A549 (cell line): ENCODE data around the gene ST3GAL5.

Experiments used
- BHLHE40 ChIP-seq: IDR thresholded peaks from 2 replicates; pipeline ENCODE4 v1.6.1; 2012; ENCODE audit warnings: low read depth, low read length, inconsistent platforms
- CBX8 ChIP-seq: fragments of 200-600 bp; sonication (generic); IDR thresholded peaks from 2 replicates; pipeline ENCODE4 v1.6.1; 2016
- CTCF ChIP-seq: fragments of >200 bp; sonication (Bioruptor Twin); formaldehyde crosslinking; IDR thresholded peaks from 3 replicates; pipeline ENCODE4 v1.5.1; 2016
- EP300 ChIP-seq, 2 experiments: fragments of >200 bp; sonication (Bioruptor Twin); formaldehyde crosslinking; IDR thresholded peaks; 2 replicates in 1 of 2; 3 replicates in 1 of 2; pipeline ENCODE4 v1.6.1; 2016 to 2017
- GATA3 ChIP-seq: IDR thresholded peaks from 2 replicates; pipeline ENCODE4 v1.6.1; 2012; ENCODE audit warnings: borderline replicate concordance
- MAFK ChIP-seq: fragments of 450-650 bp; IDR thresholded peaks from 2 replicates; pipeline ENCODE4 v1.6.1; 2014; ENCODE audit not compliant: partially characterized antibody
- MAX ChIP-seq: IDR thresholded peaks from 2 replicates; pipeline ENCODE4 v1.6.1; 2012
- NR3C1 ChIP-seq: fragments of >200 bp; sonication (Bioruptor Twin); formaldehyde crosslinking; IDR thresholded peaks from 3 replicates; pipeline ENCODE4 v1.6.1; 2017
- PHF8 ChIP-seq: fragments of 200-600 bp; sonication (generic); IDR thresholded peaks from 2 replicates; pipeline ENCODE4 v1.6.1; 2016; ENCODE audit warnings: low read depth, mild to moderate bottlenecking, antibody characterized with exemption, moderate library complexity, borderline replicate concordance
- POLR2A ChIP-seq: IDR thresholded peaks from 2 replicates; pipeline ENCODE4 v1.6.1; 2012; ENCODE audit warnings: mild to moderate bottlenecking, low read length
- RAD21 ChIP-seq, 2 experiments: fragments of >200 bp in 1 of 2; sonication (Bioruptor Twin) in 1 of 2; formaldehyde crosslinking in 1 of 2; IDR thresholded peaks in 1 of 2; conservative IDR thresholded peaks in 1 of 2; 2 replicates in 1 of 2; 3 replicates in 1 of 2; pipeline ENCODE4 v1.6.1; 2012 to 2018; ENCODE audit warnings: inconsistent platforms in 1 of 2
- RCOR1 ChIP-seq: fragments of 150-350 bp; IDR thresholded peaks from 2 replicates; pipeline ENCODE4 v1.6.1; 2014; ENCODE audit warnings: antibody characterized with exemption, low read length, low read depth
- RFX5 ChIP-seq: fragments of 450-650 bp; IDR thresholded peaks from 2 replicates; pipeline ENCODE4 v1.7.1; 2014; ENCODE audit warnings: antibody characterized with exemption, mild to moderate bottlenecking, moderate library complexity
- SREBF2 ChIP-seq: fragments of 450-650 bp; IDR thresholded peaks from 2 replicates; pipeline ENCODE4 v1.6.1; 2014; ENCODE audit warnings: mild to moderate bottlenecking, moderate library complexity

DNA sequence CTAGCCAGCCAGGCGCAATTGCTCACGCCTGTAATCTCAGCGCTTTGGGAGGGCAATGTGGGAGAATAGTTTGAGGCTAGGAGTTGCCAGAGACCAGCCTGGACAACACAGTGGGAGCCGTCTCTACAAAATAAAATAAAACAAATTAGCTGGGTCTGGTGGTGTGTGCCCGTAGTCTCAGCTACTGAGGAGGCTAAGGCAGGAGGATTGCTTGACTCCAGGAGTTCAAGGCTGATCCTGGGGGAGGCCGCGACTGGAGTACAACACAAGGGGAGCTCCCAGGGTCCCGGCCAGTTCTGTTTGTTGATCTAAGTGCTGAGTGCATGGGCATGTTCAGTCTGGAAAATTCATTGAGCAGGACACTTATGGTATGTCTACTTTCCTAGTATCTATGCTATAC is 2.6 kb downstream of the ST3GAL5 start:
- no peak for TF ChIP-seq CTCF
- TF ChIP-seq POLR2A = no peak
- no peak for TF ChIP-seq NR3C1
- TF ChIP-seq EP300 (IDR thresholded peaks at IDR 0.05) = no peak
- TF ChIP-seq RAD21 (conservative IDR thresholded peaks at IDR 0.05 in 1 of 2, IDR thresholded peaks at IDR 0.05 in 1 of 2) = no peak
- no peak for TF ChIP-seq MAX
- no peak for TF ChIP-seq PHF8
- no peak for TF ChIP-seq MAFK
- TF ChIP-seq BHLHE40 = no peak
- no peak for TF ChIP-seq RCOR1
- TF ChIP-seq RFX5 = no peak
- no peak for TF ChIP-seq CBX8
- TF ChIP-seq GATA3 = no peak
- no peak for TF ChIP-seq SREBF2
